ENCODE results near the gene DARS2. TPM values are rescaled to one million over a fixed set of nuclear protein-coding genes. Genes with fewer than 3 reads are reported as not detected.

The DARS2 gene
- total and polyA plus RNA-seq, 3 donors from 2014 or later: 12.7 to 21.4 (median 16.8) TPM

DNA sequence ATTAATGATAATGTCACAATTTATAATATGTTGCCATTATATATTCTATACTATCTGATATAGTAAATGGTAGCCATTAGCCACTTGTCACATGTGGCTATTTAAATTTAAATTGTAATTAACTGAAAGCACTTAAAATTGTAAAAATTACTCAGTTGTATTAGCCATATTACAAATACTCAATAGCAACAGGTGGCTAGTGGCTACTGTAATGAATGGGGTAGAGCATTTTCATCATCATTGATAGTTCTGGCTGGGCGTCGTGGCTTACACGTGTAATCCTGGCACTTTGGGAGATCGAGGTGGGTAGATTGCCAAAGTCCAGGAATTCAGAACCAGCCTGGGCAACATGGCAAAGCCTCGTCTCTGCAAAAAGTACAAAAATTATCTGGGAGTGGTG lies 60.2 kb downstream of the DARS2 start:
- intact Hi-C loops (cut with DNase I; ENCODE audit: low total_unique reads): no loop called here
- WGBS, 2 donors: 95 to 97% methylated on average over 5 of the region's 5 CpGs
- no peaks in the 10 kb centered on the region for H3K9me3 ChIP-seq
- H3K27ac ChIP-seq: no peak overlapping the region
- TF ChIP-seq POLR2A (IDR thresholded peaks at IDR 0.05): no peak
- TF ChIP-seq, protein P1, sequence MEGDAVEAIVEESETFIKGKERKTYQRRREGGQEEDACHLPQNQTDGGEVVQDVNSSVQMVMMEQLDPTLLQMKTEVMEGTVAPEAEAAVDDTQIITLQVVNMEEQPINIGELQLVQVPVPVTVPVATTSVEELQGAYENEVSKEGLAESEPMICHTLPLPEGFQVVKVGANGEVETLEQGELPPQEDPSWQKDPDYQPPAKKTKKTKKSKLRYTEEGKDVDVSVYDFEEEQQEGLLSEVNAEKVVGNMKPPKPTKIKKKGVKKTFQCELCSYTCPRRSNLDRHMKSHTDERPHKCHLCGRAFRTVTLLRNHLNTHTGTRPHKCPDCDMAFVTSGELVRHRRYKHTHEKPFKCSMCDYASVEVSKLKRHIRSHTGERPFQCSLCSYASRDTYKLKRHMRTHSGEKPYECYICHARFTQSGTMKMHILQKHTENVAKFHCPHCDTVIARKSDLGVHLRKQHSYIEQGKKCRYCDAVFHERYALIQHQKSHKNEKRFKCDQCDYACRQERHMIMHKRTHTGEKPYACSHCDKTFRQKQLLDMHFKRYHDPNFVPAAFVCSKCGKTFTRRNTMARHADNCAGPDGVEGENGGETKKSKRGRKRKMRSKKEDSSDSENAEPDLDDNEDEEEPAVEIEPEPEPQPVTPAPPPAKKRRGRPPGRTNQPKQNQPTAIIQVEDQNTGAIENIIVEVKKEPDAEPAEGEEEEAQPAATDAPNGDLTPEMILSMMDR (IDR thresholded peaks at IDR 0.05): no peak
- no peak for DNase-seq
- no peak overlapping the region for H3K4me3 ChIP-seq
- no peaks in the 10 kb centered on the region for H3K36me3 ChIP-seq (ENCODE audit: low read depth, missing control alignments)
- no peaks in the 10 kb centered on the region for H3K4me1 ChIP-seq
- no peaks in the 10 kb centered on the region for H3K27me3 ChIP-seq

DNA sequence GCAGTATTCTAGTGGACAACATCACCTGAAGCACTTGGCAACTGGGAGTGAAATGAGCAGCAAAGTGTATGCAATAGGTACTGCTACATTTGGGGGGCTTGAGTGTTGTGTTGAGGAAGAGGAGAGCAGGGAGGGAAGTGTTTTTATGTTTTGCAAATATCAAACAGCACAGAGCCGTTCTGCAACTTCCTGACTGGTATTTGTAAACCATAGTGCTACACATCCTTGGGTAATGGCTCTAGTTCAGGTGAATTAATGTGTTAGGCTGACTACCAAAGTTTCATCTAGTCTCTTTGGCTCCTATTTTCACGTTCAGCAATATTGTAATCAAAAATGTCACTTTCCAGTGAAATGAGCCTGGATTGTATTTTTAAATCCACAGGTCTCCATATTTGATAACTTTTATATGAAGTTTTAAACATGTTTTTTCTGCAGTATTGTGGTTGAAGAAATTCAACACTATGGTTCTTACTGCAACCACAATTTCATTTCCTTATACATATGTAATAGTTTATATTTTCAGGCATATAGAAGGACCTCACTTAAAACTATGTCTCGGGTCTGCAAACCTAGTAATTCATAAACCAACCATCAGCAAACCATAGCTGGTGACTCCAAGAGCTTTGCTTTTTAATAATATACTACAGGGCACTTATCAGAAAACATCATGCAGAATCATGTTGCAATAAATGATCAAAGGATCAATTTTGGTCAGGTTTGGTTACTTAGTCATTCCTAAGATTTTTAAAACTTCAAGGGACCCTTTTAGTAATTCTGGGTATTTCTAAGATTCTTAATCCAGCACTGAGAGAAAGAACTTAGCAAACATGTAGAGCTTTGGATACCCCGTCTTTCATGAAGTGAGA lies 62.5 kb downstream of the DARS2 start:
- H3K4me3 ChIP-seq: no peak overlapping the region
- H3K36me3 ChIP-seq (ENCODE audit: low read depth, missing control alignments): no peaks in the 10 kb centered on the region
- intact Hi-C loops (cut with DNase I; ENCODE audit: low total_unique reads): no loop called here
- no peaks in the 10 kb centered on the region for H3K4me1 ChIP-seq
- TF ChIP-seq POLR2A (IDR thresholded peaks at IDR 0.05): no peak
- TF ChIP-seq, protein P1 (IDR thresholded peaks at IDR 0.05): no peak
- no peak for DNase-seq
- no peaks in the 10 kb centered on the region for H3K27me3 ChIP-seq
- no peaks in the 10 kb centered on the region for H3K9me3 ChIP-seq
- H3K27ac ChIP-seq: no peak overlapping the region
- 91 to 92% methylated on average over 4 of the region's 4 CpGs for WGBS, 2 donors

DNA sequence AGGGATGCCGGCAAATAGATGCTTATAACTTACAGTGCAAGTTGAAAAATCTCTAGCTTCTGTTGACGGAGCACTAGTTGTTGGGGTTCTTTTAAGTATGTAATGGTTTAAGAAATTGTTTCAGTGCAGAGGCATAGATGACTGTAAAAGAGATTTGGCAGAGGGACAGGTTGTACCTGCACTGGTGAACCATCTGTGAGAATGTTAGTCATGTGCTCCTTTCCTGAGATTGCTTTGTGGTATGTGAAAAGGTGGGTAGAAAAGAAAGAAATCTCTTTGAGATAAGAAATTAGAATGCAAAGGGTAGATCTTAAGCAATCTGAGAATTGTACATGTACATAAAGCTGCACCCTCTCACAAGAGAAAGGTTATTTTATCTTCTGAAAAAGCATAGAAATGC lies 63.2 kb downstream of the DARS2 start:
- H3K4me1 ChIP-seq: no peaks in the 10 kb centered on the region
- DNase-seq: no peak
- no peaks in the 10 kb centered on the region for H3K36me3 ChIP-seq (ENCODE audit: low read depth, missing control alignments)
- TF ChIP-seq, protein P1 (IDR thresholded peaks at IDR 0.05): no peak
- no peak for TF ChIP-seq POLR2A (IDR thresholded peaks at IDR 0.05)
- H3K4me3 ChIP-seq: no peak overlapping the region
- intact Hi-C loops (cut with DNase I; ENCODE audit: low total_unique reads): no loop called here
- H3K27me3 ChIP-seq: no peaks in the 10 kb centered on the region
- no peaks in the 10 kb centered on the region for H3K9me3 ChIP-seq
- WGBS, 2 donors: 97 to 100% methylated on average over 2 of the region's 2 CpGs
- no peak overlapping the region for H3K27ac ChIP-seq

- no peaks in the 10 kb centered on the region for H3K27me3 ChIP-seq
- TF ChIP-seq, protein P1 (IDR thresholded peaks at IDR 0.05): no peak
- TF ChIP-seq POLR2A (IDR thresholded peaks at IDR 0.05): no peak
- no peaks in the 10 kb centered on the region for H3K9me3 ChIP-seq
- DNase-seq: no peak
- H3K4me1 ChIP-seq: no peaks in the 10 kb centered on the region
- H3K36me3 ChIP-seq (ENCODE audit: low read depth, missing control alignments): no peaks in the 10 kb centered on the region
- intact Hi-C loops (cut with DNase I; ENCODE audit: low total_unique reads): no loop called here
- no peak overlapping the region for H3K4me3 ChIP-seq
- no peak overlapping the region for H3K27ac ChIP-seq
Measured at GRCh38 chr1:173888749-173889148, 64.3 kb downstream of the DARS2 start.

DNA sequence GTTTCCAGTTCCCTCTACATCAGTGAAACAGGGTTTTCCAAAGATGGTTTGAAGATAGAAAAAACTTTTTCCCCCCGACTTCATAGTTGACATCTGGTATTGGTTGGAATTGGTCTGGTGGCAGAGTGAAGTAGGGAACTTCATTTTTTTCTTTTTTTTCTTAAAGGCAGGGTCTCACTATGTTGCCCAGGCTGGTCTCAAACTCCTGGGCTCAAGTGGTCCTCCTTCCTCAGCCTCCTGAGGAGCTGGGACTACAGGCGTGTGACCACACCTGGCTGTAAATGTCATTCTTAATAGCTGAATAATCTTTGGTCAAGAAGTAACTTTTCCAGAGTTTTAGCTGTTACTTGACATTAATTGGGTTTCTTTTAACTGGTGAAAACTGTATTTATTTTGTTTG lies 65.4 kb downstream of the DARS2 start:
- H3K27ac ChIP-seq: no peak overlapping the region
- H3K9me3 ChIP-seq: no peaks in the 10 kb centered on the region
- intact Hi-C loops (cut with DNase I; ENCODE audit: low total_unique reads): no loop called here
- TF ChIP-seq POLR2A (IDR thresholded peaks at IDR 0.05): no peak
- TF ChIP-seq, protein P1 (IDR thresholded peaks at IDR 0.05): no peak
- 97 to 98% methylated on average over 2 of the region's 2 CpGs for WGBS, 2 donors
- H3K27me3 ChIP-seq: no peaks in the 10 kb centered on the region
- no peak overlapping the region for H3K4me3 ChIP-seq
- H3K36me3 ChIP-seq (ENCODE audit: low read depth, missing control alignments): no peaks in the 10 kb centered on the region
- no peaks in the 10 kb centered on the region for H3K4me1 ChIP-seq
- no peak for DNase-seq

Measured in testis (tissue), 3 donors.